ENCODE results near the gene MEGF6.

Gene MEGF6

DNA sequence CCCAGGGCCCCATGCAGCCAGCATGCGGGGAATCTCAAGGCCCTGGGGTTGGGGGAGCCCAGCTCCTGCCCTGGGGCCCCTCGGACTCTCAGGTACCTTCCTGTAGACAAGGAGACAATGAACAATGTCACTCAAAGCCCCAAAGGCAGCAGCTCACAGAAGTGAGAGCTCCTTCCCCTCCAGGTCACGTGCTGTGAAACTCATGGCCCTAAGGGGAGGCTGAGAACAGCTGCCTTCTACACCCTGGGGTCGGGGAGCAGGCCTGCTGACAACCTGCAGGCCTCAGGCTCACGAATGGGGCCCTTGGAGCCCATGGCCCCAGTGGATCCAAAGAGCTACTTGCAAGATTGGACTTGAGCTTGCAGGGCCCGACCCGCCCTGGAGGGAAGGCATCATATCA lies 3.2 kb downstream of the MEGF6 start:
- H3K36me3 ChIP-seq (ENCODE audit: control insufficient read depth, insufficient read depth, low read length), result no peaks in the 10 kb centered on the region
- WGBS (ENCODE audit: insufficient coverage, insufficient read length), result no CpG with 5 or more reads among the region's 7 CpGs
- no peak overlapping the region for H3K27ac ChIP-seq (ENCODE audit: low read length)
- H3K9me3 ChIP-seq (ENCODE audit: control insufficient read depth, insufficient read depth, low read length), result no peaks in the 10 kb centered on the region
- peaks cover 5% of the 10 kb centered on the region; the same call in 1 of the 2 replicates for H3K4me1 ChIP-seq (ENCODE audit: control insufficient read depth, insufficient read depth, low read length)
- no peak overlapping the region for H3K4me3 ChIP-seq (ENCODE audit: low read length)
- DNase-seq (ENCODE audit: low read depth, low spot score), result no peak
- H3K27me3 ChIP-seq (ENCODE audit: control insufficient read depth, insufficient read depth, low read length), result no peaks in the 10 kb centered on the region

- no peaks in the 10 kb centered on the region for H3K9me3 ChIP-seq (ENCODE audit: control insufficient read depth, insufficient read depth, low read length)
- no peaks in the 10 kb centered on the region for H3K27me3 ChIP-seq (ENCODE audit: control insufficient read depth, insufficient read depth, low read length)
- H3K27ac ChIP-seq (ENCODE audit: low read length), result no peak overlapping the region
- WGBS (ENCODE audit: insufficient coverage, insufficient read length), result no CpG with 5 or more reads among the region's 18 CpGs
- H3K4me3 ChIP-seq (ENCODE audit: low read length), result no peak overlapping the region
- no peak for DNase-seq (ENCODE audit: low read depth, low spot score)
- no peaks in the 10 kb centered on the region for H3K36me3 ChIP-seq (ENCODE audit: control insufficient read depth, insufficient read depth, low read length)
- H3K4me1 ChIP-seq (ENCODE audit: control insufficient read depth, insufficient read depth, low read length), result peaks cover 5% of the 10 kb centered on the region; the same call in 1 of the 2 replicates
Measured at GRCh38 chr1:3607703-3608065, 3.6 kb downstream of the MEGF6 start.

DNA sequence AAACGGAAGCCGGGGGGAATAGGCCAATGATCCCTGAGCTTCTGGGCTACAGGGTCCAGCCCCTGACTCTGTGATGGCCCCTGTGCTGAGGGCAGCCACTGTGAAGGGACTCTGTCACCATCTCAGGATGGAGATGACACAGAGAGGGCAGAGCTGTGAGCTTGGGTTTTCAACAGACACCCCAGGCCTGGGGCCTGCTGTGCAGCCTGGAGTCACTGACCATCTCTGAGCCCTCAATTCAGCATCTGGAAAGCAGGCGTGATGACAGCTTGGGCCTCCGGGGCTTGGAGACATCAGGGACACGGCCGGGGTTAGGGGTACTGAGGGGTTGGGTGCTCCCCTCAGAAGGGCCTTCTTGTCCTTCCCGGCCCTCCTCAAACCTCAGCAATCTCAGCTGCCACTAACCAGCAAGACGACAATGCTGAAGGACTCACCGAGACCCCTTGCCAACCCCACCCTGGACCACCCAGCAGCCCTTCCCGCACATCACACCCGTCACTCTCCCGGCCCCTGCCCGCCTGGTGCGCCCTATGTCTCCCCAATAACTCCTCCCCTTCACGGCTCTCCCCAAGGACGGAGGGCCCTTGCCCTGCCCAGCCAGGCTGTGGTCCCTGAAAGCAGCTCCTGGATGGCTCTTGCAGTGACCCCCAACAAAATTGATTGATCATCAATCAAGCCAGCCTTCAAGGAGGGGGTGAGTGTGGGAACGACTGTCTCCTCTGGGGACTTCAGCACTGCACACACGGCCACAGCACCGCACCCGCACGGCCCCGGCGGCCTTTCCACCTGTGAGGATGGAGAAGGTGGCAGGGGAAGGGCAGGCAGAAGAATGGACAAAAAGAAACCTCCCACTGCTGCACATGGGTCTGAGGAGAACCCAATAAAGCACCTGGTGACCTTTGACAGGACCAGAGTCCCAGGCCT lies 4.3 kb downstream of the MEGF6 start:
- no CpG with 5 or more reads among the region's 23 CpGs for WGBS (ENCODE audit: insufficient coverage, insufficient read length)
- DNase-seq (ENCODE audit: low read depth, low spot score), result no peak
- no peak overlapping the region for H3K4me3 ChIP-seq (ENCODE audit: low read length)
- peaks cover 5% of the 10 kb centered on the region; the same call in 1 of the 2 replicates for H3K4me1 ChIP-seq (ENCODE audit: control insufficient read depth, insufficient read depth, low read length)
- H3K9me3 ChIP-seq (ENCODE audit: control insufficient read depth, insufficient read depth, low read length), result no peaks in the 10 kb centered on the region
- H3K27me3 ChIP-seq (ENCODE audit: control insufficient read depth, insufficient read depth, low read length), result no peaks in the 10 kb centered on the region
- H3K27ac ChIP-seq (ENCODE audit: low read length), result no peak overlapping the region
- H3K36me3 ChIP-seq (ENCODE audit: control insufficient read depth, insufficient read depth, low read length), result no peaks in the 10 kb centered on the region

DNA sequence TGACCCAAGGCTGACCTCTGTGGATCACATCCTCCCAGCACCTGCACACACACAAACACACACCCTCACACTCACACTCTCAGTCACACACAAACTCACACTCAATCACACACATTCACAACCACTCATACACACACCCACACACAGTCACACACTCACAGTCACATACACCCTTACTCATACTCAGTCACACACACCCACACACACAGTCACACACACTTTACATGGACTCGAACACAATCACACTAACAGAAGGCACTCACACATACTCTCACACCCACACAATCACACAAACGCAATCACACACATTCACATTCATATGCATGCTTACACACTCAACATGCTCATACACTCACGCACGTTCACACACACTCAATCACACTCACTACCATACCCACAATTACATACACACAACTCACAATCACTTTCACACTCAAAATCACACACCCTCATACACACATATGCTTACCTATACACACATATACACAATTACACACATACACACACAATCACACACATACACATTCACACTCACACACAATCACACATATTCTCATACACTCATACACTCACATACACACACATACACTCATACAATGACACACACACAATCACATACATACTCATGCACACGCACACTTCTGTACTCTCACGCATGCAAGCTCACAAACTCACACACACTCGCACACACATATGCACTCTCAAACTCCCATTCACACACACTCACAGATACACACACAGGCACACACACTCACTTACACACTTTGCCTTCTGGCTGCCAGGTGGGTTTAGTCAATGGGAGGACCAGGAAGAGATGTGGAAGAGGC lies 6.1 kb downstream of the MEGF6 start:
- DNase-seq (ENCODE audit: low read depth, low spot score), result no peak
- Histone ChIP-seq H3K9me3 (ENCODE audit: control insufficient read depth, insufficient read depth, low read length) (no peaks in the 10 kb centered on the region), H3K27me3 (ENCODE audit: control insufficient read depth, insufficient read depth, low read length) (no peaks in the 10 kb centered on the region), H3K4me3 (ENCODE audit: low read length) (no peak overlapping the region), H3K36me3 (ENCODE audit: control insufficient read depth, insufficient read depth, low read length) (no peaks in the 10 kb centered on the region), H3K4me1 (ENCODE audit: control insufficient read depth, insufficient read depth, low read length) (peaks cover 5% of the 10 kb centered on the region; the same call in 1 of the 2 replicates), H3K27ac (ENCODE audit: low read length) (no peak overlapping the region)
- 92% methylated on average over 7 of the region's 7 CpGs for WGBS (ENCODE audit: insufficient coverage, insufficient read length)

GRCh38 chr1:3604468-3604974 lies 6.8 kb downstream of the MEGF6 start:
- WGBS (ENCODE audit: insufficient coverage, insufficient read length), result no CpG with 5 or more reads among the region's 8 CpGs

GRCh38 chr1:3603571-3604467 lies 7.5 kb downstream of the MEGF6 start:
- Histone ChIP-seq H3K36me3 (ENCODE audit: control insufficient read depth, insufficient read depth, low read length) (no peaks in the 10 kb centered on the region), H3K27me3 (ENCODE audit: control insufficient read depth, insufficient read depth, low read length) (no peaks in the 10 kb centered on the region), H3K4me1 (ENCODE audit: control insufficient read depth, insufficient read depth, low read length) (no peaks in the 10 kb centered on the region; the same call in 1 of the 2 replicates), H3K4me3 (ENCODE audit: low read length) (no peak overlapping the region), H3K9me3 (ENCODE audit: control insufficient read depth, insufficient read depth, low read length) (no peaks in the 10 kb centered on the region), H3K27ac (ENCODE audit: low read length) (no peak overlapping the region)
- DNase-seq (ENCODE audit: low read depth, low spot score), result no peak
- no CpG with 5 or more reads among the region's 29 CpGs for WGBS (ENCODE audit: insufficient coverage, insufficient read length)

More at GRCh38 chr1:3604468-3604974, 6.8 kb downstream of the MEGF6 start:
- Histone ChIP-seq H3K36me3 (ENCODE audit: control insufficient read depth, insufficient read depth, low read length) (no peaks in the 10 kb centered on the region), H3K27me3 (ENCODE audit: control insufficient read depth, insufficient read depth, low read length) (no peaks in the 10 kb centered on the region), H3K9me3 (ENCODE audit: control insufficient read depth, insufficient read depth, low read length) (no peaks in the 10 kb centered on the region), H3K4me3 (ENCODE audit: low read length) (no peak overlapping the region), H3K4me1 (ENCODE audit: control insufficient read depth, insufficient read depth, low read length) (no peaks in the 10 kb centered on the region; the same call in 1 of the 2 replicates), H3K27ac (ENCODE audit: low read length) (no peak overlapping the region)
- DNase-seq (ENCODE audit: low read depth, low spot score), result no peak

GRCh38 chr1:3603156-3603555 lies 8.2 kb downstream of the MEGF6 start:
- no CpG with 5 or more reads among the region's 11 CpGs for WGBS (ENCODE audit: insufficient coverage, insufficient read length)
- DNase-seq (ENCODE audit: low read depth, low spot score), result no peak
- Histone ChIP-seq H3K27ac (ENCODE audit: low read length) (no peak overlapping the region), H3K9me3 (ENCODE audit: control insufficient read depth, insufficient read depth, low read length) (no peaks in the 10 kb centered on the region), H3K27me3 (ENCODE audit: control insufficient read depth, insufficient read depth, low read length) (no peaks in the 10 kb centered on the region), H3K4me1 (ENCODE audit: control insufficient read depth, insufficient read depth, low read length) (peaks cover 4% of the 10 kb centered on the region; the same call in 1 of the 2 replicates), H3K36me3 (ENCODE audit: control insufficient read depth, insufficient read depth, low read length) (no peaks in the 10 kb centered on the region), H3K4me3 (ENCODE audit: low read length) (no peak overlapping the region)

DNA sequence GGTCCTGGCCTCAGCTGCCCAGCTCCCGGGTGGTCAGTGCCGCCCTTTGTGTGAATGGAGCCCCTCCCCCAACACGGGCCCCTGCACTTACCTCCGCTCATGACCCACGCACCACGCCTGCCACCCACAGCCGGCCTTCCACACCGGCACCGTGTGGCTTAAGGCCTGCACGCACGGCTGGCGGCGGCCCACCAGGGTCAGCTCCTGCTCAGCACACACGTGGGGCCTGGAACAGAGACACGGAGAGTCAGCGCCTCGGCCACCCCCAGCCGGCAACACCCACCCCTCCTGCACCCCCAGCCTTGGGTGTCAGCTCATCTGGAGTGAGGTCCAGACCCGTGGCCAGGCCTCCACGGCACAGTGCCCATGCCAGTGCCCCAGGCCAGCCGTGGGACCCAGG lies 8.9 kb downstream of the MEGF6 start:
- H3K4me1 ChIP-seq (ENCODE audit: control insufficient read depth, insufficient read depth, low read length), result peaks cover 4% of the 10 kb centered on the region; the same call in 1 of the 2 replicates
- no peaks in the 10 kb centered on the region for H3K36me3 ChIP-seq (ENCODE audit: control insufficient read depth, insufficient read depth, low read length)
- no CpG with 5 or more reads among the region's 21 CpGs for WGBS (ENCODE audit: insufficient coverage, insufficient read length)
- no peaks in the 10 kb centered on the region for H3K9me3 ChIP-seq (ENCODE audit: control insufficient read depth, insufficient read depth, low read length)
- H3K4me3 ChIP-seq (ENCODE audit: low read length), result no peak overlapping the region
- no peak for DNase-seq (ENCODE audit: low read depth, low spot score)
- H3K27ac ChIP-seq (ENCODE audit: low read length), result no peak overlapping the region
- no peaks in the 10 kb centered on the region for H3K27me3 ChIP-seq (ENCODE audit: control insufficient read depth, insufficient read depth, low read length)

DNA sequence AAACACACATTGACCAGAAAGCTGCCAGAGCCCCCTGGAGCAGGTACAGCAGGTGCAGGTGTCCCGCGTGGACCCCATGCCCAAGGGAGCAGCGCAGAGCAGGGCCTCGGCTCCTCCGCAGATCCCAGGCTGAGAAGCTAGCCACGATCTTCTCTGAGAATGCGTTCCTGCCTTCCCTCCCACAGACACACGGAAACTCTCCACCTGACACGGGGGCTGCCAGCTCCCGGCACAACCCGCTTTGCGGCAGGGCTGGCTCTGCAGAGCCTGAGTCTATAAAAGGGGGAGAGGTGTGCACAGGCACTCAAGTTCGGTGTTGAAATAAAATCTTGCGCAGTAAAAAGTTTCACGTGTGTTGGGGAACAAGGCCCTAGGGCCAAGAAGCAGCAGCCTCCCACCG lies 9.6 kb downstream of the MEGF6 start:
- H3K4me1 ChIP-seq (ENCODE audit: control insufficient read depth, insufficient read depth, low read length), result peaks cover 6% of the 10 kb centered on the region
- H3K27me3 ChIP-seq (ENCODE audit: control insufficient read depth, insufficient read depth, low read length), result no peaks in the 10 kb centered on the region
- no peaks in the 10 kb centered on the region for H3K9me3 ChIP-seq (ENCODE audit: control insufficient read depth, insufficient read depth, low read length)
- H3K36me3 ChIP-seq (ENCODE audit: control insufficient read depth, insufficient read depth, low read length), result no peaks in the 10 kb centered on the region
- WGBS (ENCODE audit: insufficient coverage, insufficient read length), result no CpG with 5 or more reads among the region's 16 CpGs
- no peak for DNase-seq (ENCODE audit: low read depth, low spot score)
- no peak overlapping the region for H3K4me3 ChIP-seq (ENCODE audit: low read length)
- no peak overlapping the region for H3K27ac ChIP-seq (ENCODE audit: low read length)
